HG02943 (cell line): ENCODE results near the gene METTL2B.
"Not testable (repeated sequence)": the region's sequence is repeated elsewhere in the genome, so short reads cannot be mapped to it uniquely, and the experiment has no call there.

ENCODE experiments used
- ATAC-seq: cut with Tn5 transposase; IDR thresholded peaks from one replicate; pipeline ENCODE4 v1.9.1; 2021; ENCODE audit warnings: mild to moderate bottlenecking, low read depth, moderate library complexity; ENCODE audit not compliant: unreplicated experiment

Gene METTL2B

DNA sequence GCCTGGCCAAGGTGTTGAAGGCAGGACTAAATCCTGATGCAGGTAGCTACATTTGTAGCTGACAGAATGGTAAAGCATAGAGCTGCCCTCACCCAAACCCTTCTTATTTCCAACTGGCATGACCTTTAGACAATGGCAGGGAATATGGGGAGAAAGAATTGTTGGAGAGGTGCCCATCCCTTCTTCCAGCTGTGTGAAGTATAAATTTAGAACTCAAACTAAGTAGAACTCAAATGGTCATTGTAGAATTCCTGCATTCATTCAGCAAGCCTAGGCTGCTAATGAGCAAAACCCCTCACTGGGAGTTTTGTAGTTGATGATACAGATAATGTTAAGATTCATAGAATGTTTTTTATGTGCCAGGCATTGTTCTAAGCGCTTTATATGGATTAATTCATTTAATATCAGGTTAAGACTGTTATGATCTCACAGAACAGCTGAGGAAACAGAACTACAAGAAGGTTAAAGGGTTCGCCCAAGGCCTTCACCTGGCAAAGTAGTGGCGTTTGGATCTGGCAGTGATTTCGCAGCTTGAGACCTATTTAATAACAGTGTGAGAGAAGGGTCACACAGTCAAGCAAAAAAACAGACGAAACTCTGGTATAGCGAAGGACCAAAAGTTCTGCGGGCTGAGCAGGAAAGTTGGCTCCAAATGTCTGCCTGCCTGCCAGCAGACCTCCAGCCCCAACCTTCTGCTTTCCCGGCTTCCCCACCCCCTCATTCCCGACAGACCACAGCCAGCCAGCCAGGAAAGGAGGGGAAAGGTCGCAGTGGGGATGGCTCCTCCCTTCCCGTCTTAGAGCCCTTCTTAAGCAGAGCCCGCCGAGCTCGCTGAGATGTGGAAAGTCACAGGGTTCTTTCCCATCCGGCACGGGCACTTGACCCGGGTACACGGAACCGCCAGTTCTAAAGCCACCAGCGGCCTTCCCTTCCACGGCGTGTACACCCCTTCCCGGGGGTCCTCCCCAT lies 22.4 kb upstream of the METTL2B start:
- ATAC-seq, result no peak

DNA sequence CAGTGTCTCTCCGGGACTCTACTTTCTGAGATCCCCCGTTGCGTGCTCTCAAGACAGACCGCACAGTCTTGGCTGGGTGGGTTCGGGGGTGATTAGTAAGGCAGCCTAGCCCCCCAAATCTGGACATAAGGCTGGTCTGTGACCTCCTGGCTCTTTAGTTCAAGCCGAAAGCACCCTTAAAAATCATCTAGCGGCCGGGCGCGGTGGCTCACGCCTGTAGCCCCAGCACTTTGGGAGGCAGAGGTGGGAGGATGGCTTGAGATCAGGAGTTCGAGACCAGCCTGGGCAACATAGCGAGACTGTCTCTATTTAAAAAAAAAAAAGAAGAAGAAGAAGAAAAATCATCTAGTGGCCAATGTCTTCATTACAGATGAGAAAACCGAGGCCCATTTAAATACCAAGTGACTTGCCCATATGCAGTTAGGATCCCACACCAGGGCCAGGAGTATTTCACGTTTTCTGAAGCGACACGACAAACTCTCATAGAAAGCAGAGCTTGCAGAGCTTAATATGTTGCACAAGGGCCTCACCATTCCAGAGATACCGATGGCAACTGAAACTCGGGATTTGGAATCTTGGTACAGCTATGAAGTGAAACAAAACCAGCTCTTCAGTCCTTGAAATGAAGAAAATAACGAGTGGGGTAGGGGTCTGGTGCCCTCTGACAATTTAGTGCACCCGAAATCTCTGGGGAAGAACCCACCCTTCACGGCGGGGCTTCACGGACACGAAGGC lies 21.6 kb upstream of the METTL2B start:
- ATAC-seq, result no peak

DNA sequence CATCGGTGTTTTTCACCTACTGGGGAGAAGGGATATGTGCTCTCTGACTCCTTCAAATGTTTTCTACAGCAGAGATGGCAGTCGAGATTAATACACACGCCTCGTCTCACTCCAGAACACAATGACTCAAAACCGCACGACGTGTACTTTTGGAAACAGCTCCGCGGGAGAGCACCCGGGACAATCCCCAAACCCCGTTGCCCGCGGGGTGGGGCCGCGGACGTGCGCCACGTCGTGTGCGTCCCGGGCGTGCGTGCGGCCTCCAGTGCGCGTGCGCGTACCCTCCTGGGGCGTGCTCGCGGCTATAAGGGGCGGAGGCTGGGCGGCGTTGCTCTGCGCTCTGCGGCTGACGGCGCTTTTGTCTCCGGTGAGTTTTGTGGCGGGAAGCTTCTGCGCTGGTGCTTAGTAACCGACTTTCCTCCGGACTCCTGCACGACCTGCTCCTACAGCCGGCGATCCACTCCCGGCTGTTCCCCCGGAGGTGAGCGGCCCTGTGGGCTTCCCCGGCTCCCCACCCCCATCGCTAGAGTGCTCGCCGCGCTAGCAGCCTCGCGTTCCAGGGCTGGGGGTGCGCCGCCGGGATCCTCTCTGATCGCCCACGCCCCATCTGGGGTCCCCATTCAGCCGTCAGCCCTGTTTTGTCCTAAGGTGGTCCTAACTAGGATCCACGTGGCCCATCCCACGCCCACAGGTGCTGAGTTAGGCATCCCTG lies 20.8 kb upstream of the METTL2B start, which contains the start of gene HILPDA:
HILPDA (plus strand) TSS at position 336 of the 712 bp plus-strand sequence. CDS start 1,391 bp downstream, outside the sequence.
- ATAC-seq, result peak; percentile 86

DNA sequence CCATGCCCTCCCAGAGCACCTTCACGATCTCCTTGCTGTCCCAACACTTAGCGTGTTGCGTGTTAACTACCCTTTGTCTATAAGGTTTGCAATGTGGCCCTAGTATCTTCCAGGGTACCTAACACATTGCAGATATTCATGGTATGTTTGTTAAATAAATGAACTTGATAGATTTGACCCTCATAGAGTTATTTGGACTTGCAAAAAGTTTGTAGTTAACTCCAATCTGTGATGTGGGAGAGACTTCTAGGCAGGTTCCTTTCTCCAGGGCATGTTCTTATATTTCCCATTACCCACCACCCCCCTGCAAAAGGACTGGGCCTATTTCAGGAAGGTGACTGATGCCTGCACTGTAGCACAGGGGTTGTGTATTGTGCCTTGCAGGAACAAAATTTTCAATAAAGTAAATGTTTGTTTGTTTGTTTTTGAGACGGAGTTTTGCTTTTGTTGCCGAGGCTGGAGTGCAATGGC lies 20.3 kb upstream of the METTL2B start:
- ATAC-seq, result no peak

DNA sequence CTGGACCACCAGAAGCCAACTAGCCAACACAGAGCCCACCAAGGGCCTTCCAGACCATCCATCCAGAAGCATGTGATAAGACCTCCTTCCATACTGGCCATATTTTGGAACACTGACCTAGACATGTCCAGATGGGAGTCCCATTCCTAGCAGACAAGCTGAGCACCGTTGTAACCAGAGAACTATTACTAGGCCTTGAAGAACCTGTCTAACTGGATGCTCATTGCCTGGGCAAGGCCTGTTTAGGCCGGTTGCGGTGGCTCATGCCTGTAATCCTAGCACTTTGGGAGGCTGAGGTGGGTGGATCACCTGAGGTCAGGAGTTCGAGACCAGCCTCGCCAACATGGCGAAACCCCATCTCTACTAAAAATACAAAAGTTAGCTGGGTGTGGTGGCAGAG lies 19.2 kb upstream of the METTL2B start:
- ATAC-seq, result not testable (repeated sequence)

DNA sequence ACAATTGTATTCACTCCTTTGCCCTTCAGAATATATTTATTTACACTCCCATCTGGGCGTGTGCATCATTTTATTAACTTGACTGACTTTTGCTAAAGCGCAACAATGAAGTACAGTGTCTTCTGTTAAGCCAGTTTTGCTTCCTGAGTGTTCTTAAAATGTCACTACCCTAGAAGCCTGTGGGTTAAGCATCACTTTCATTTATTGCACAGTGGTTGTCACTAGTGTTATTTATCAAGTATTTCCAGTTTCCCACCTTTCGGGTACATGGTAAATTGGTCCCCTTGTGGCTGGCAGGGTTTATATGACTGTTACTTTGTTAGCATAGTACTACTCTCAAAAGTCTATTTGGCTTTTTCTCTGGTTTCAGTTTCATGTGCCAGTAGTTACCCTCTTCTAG lies 17.6 kb upstream of the METTL2B start:
- peak; percentile 36 for ATAC-seq

DNA sequence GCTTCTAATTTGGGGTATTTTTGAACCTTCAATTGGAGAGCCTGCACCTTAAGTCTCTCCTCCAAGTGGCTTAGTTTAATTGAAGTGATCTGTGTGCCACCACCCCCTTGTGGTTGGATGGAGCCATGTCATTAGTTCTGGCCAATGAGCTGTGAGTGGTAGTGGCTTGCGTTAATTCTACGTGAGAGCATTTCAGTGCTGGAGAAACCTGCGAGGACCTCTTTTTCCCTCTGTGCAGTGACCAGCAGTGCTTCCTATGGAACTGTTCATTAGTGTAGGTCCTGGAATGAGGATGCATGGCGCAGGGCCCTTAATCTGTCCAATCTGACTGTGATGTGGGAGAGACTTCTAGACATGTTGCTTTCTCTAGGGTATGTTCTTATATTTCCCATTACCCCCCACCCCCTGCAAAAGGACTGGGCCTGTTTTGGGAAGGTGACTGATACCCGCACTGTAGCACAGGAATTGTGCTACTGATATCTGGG lies 17.1 kb upstream of the METTL2B start:
- ATAC-seq, result peak; percentile 36

DNA sequence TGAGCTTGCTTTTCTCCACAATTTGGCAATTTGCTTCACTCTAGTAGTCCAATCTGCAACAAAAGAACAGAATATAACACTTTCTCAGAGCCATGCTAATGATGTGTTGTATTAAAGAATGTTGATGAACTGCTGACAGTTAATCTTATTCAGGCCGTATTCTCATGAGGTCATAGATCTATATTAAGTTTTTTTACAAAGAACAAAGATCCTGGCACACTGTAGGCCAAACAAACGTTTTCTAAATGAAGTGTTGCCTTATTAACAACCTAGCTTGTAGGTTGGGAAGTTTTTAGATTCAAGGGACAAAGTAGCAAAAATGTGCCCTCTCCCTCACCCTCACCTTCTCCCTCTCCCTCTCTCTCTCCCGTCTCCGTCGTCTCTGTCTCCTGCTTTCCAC lies 14.1 kb upstream of the METTL2B start:
- ATAC-seq, result no peak

DNA sequence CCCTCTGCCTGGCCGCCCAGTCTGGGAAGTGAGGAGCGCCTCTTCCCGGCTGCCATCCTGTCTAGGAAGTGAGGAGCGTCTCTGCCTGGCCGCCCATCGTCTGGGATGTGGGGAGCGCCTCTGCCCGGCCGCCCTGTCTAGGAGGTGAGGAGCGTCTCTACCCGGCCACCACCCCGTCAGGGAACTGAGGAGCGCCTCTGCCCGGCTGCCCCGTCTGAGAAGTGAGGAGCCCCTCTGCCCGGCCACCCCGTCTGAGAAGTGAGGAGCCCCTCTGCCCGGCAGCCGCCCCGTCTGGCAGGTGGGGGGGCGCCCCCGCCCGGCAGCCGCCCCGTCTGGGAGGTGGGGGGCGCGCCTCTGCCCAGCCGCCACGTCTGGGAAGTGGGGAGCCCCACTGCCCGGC lies 13.2 kb upstream of the METTL2B start:
- not testable (repeated sequence) for ATAC-seq

DNA sequence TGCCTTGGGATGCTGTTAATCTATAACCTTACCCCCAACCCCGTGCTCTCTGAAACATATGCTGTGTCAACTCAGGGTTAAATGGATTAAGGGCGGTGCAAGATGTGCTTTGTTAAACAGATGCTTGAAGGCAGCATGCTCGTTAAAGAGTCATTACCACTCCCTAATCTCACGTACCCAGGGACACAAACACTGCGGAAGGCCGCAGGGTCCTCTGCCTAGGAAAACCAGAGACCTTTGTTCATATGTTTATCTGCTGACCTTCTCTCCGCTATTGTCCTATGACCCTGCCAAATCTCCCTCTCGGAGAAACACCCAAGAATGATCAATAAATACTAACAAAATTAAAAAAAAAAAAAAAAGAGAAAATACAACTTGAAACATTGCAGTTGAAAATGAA lies 12.6 kb upstream of the METTL2B start:
- not testable (repeated sequence) for ATAC-seq

DNA sequence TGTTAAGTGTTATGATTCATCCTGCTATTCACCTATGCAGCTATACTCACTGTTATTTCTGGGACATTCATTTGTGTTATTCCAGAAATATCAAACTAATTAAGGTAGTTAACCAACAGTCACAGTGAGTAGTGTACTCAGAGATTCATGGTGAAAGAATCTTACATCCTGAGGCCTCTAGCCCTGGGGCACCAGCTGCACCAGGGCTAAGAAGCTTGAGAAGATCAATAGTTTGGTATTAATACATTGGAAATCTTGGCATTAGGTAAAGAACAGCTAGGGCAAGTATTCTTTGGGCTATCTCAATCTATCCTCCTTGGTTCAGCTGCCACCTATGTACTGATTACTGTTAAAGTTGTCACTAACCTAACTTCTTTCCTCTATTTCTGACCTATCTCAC lies 9.7 kb upstream of the METTL2B start:
- not testable (repeated sequence) for ATAC-seq

DNA sequence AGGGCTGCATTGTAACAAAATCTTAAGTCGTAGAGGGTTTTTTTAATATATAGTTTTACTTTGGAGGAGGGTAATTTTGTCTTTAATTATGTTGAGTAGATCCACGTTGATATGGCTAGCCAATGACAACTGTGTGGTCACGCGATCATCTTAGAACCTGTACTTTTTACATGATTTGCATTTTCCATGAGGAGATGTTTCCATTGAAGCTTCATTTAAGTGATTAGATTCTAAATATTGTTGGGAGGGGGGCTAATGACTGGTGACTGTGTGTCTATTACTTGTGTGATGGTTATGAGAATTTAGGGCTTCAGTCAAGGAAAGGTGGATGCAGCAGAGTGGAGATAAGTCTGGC lies 765 bp downstream of the METTL2B start:
- ATAC-seq, result not testable (repeated sequence)

DNA sequence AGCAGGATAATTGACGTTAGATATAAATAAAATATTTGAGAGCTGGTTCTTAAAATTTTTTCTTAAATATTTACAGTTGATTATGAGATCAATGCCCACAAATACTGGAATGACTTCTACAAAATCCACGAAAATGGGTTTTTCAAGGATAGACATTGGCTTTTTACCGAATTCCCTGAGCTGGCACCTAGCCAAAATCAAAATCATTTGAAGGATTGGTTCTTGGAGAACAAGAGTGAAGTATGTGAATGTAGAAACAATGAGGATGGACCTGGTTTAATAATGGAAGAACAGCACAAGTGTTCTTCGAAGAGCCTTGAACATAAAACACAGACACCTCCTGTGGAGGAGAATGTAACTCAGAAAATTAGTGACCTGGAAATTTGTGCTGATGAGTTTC lies 2.5 kb downstream of the METTL2B start:
- ATAC-seq, result not testable (repeated sequence)

DNA sequence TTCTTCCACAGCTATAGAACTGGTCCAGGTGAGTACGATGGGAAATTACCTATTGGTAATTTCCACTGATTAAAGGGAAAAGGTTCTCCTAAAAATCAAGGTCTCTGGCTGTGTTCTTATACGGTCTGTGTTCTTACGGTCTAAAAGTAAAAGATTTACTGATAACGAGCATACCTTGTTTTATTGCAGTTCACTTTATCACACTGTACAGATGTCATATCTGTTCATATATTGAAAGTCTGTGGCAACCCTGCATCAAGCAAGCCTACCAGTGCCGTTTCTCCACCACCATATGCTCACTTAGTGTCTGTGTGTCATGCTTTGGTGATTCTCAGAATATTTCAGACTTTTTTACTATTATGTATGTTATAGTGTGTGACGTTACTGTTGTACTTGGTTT lies 11.6 kb downstream of the METTL2B start:
- not testable (repeated sequence) for ATAC-seq

DNA sequence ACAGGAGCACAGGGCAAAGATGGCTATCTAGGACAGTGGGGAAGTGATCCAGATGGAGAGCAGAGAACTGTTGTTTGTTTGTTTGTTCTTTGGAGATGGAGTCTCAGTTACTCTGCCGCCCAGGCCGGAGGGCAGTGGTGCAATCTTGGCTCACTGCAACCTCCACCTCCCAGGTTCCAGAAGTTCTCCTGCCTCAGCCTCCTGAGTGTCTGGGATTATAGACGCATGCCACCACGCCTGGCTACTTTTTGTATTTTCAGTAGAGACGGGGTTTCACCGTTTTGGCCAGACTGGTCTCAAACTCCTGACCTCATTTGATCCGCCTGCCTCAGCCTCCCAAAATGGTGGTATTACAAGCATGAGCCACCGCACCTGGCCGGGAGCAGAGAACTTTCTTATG lies 20.9 kb downstream of the METTL2B start:
- no peak for ATAC-seq

DNA sequence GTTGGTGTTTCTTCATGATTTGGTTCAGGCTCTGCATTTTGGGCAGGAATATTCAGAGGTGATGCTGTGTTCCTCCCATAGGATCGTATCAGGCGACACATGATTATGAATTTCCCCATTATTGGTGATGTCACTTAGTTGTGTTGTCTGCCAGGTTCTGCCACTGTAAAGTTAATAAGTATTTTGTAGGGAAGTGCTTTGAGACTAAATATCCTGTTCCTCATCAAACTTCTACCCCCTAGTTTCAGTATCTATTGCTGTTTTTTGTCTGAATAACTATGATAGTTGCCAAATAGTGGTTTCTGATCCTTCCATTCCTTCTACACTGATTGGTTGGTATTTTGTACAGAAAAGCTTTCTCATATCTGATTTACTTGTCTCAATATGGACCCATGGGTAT lies 28.9 kb downstream of the METTL2B start:
- ATAC-seq, result not testable (repeated sequence)

DNA sequence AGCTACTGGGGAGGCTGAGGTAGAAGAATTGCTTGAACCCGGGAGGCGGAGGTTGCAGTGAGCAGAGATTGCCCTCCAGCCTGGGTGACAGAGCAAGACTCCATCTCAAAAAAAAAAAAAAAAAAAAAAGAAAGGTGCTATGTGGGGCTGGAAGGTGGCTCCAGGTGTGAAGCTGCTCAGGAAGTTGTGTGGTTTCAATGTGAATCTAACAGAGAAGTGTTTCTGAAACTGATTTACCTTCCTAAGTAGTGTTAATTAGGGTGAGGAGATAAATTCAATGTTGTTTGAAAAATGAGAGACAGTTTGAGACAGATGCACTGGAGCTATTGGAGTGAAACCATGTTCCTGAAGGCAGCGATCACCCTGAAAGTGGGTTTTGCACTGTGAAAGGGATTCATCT lies 30.3 kb downstream of the METTL2B start:
- ATAC-seq, result peak; percentile 42

DNA sequence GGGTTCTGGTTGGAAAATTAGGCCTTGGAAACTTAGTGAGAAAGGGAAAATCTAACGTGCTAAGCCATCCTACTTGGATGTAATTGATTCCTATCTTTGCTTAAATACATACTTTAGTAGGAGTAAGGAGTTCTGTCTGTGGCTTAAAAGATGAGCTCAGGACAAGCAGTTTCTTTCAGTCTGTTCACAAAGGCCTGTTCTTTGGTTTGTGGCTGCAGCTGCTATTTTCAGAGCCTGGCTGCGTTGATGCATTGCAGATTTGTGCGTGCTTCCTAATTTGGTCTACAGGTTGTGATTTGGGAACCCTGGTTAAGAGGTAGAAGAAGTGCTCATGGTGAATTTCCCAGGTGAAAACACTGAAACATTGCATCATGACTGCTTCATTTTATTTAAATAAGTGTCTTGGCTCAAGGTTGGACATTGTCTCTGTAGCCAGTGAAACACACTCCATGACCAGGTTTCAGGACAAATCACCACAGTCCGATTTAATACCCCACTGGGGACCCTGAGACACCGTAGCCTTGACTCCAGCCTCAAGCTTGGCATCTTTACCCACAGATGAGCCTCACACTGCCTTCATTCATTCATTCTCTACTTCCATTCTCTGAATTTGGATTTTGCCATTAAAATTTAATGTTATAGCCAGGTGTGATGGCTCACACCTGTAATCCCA lies 30.9 kb downstream of the METTL2B start:
- ATAC-seq, result peak; percentile 45

DNA sequence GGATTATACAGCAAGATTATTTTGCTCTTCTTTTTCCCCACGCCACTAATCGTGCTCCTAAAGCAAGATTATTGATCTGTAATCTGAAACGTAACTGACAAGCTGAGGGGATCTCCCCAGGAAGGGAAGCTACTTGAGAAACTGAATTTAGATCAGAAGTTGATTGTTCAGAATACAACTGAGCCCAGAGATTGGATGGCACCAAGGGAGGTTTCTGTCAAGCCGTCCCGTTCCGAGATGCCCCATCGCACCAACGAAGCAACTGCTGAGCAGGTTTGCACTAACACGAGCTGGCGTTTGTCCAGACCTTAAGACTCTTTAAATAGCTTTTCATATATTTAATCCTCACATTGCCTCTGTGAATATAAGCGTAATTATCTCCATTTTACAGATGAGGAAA lies 35.1 kb downstream of the METTL2B start:
- not testable (repeated sequence) for ATAC-seq

DNA sequence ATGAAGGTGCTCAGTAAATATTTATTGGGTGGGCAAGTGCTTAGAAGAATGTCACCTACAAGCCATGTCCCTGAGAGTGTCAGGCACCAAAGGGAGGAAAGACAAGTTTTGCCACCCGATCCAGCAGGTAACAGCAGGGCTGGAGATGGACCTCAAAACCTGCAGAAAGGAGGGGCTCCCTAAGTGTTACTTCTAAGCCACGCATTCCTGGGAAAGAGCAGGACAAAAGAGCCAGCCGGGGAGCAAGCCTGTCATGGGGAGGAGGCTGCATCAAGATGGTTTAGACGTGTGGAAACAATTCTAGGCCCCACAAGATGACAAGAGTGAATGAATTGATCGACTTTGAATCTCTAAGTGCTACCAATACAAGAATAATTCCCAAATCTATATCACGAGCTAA lies 38.7 kb downstream of the METTL2B start:
- ATAC-seq, result not testable (repeated sequence)
